HepG2 (cell line): ENCODE data around the gene TALDO1. TPM values are rescaled to one million over a fixed set of nuclear protein-coding genes. Genes with fewer than 3 reads are reported as not detected.

Experiments used
- ATF4 ChIP-seq, 2 experiments: fragments of 450-650 bp in 1 of 2; sonication (generic) in 1 of 2; formaldehyde crosslinking; IDR thresholded peaks; 2 replicates each; pipeline versions ENCODE4 v1.5.0 to v1.8.0; 2020 to 2022; ENCODE audit warnings: mild to moderate bottlenecking in 1 of 2, missing genetic modification reagents in 1 of 2
- FOXP4 ChIP-seq: sonication (generic); formaldehyde crosslinking; IDR thresholded peaks from 2 replicates; pipeline ENCODE4 v1.4.0; 2020; ENCODE audit warnings: missing genetic modification reagents
- GPN1 ChIP-seq: sonication (generic); formaldehyde crosslinking; IDR thresholded peaks from 2 replicates; pipeline ENCODE4 v1.5.1; 2020; ENCODE audit warnings: missing genetic modification reagents, borderline replicate concordance
- KDM5B ChIP-seq: sonication (generic); formaldehyde crosslinking; IDR thresholded peaks from 2 replicates; pipeline ENCODE4 v1.4.0; 2020; ENCODE audit warnings: missing genetic modification reagents, mild to moderate bottlenecking, borderline replicate concordance
- MXD1 ChIP-seq: sonication (generic); formaldehyde crosslinking; IDR thresholded peaks from 2 replicates; pipeline ENCODE4 v1.4.0; 2020; ENCODE audit warnings: mild to moderate bottlenecking, missing genetic modification reagents
- NR0B2 ChIP-seq: sonication (generic); formaldehyde crosslinking; IDR thresholded peaks from 2 replicates; pipeline ENCODE4 v1.4.0; 2020; ENCODE audit warnings: mild to moderate bottlenecking, missing genetic modification reagents
- SNAPC4 ChIP-seq: sonication (generic); formaldehyde crosslinking; IDR thresholded peaks from 2 replicates; pipeline ENCODE4 v1.4.0; 2020; ENCODE audit warnings: mild to moderate bottlenecking, missing genetic modification reagents
- ZBTB38 ChIP-seq: sonication (generic); formaldehyde crosslinking; IDR thresholded peaks from 2 replicates; pipeline ENCODE4 v1.5.1; 2020; ENCODE audit warnings: mild to moderate bottlenecking, missing genetic modification reagents
- ZEB1 ChIP-seq: IDR thresholded peaks from 2 replicates; pipeline ENCODE4 v1.6.1; 2012; ENCODE audit warnings: mild to moderate bottlenecking, low read depth, inconsistent platforms; ENCODE audit not compliant: insufficient replicate concordance
- ZNF292 ChIP-seq: sonication (generic); formaldehyde crosslinking; IDR thresholded peaks from 2 replicates; pipeline ENCODE4 v1.8.1; 2022; ENCODE audit warnings: mild to moderate bottlenecking, low read depth, missing genetic modification reagents, borderline replicate concordance
- ZNF607 ChIP-seq: sonication (generic); formaldehyde crosslinking; IDR thresholded peaks from 2 replicates; pipeline ENCODE4 v1.5.1; 2020; ENCODE audit warnings: missing genetic modification reagents, mild to moderate bottlenecking, borderline replicate concordance
- ZNF687 ChIP-seq: sonication (generic); formaldehyde crosslinking; IDR thresholded peaks from 2 replicates; pipeline ENCODE4 v1.5.1; 2020; ENCODE audit warnings: mild to moderate bottlenecking, missing genetic modification reagents, moderate library complexity
- polyA plus RNA-seq, 8 experiments: library from polyadenylated mRNA; depleted of rRNA in 3 of 8; stranded (reverse) in 7 of 8; unstranded in 1 of 8; fragments of >200 nt; fragmentation: Illumina TruSeq in 4 of 8; extraction: Trizol in 4 of 8; gene quantifications; 2 replicates each; pipeline versions ENCODE4 v1.2.1 to v1.2.3, GENCODE V29; 2011 to 2016; ENCODE audit warnings: low read depth in 4 of 8, missing spikeins in 1 of 8, mixed read lengths in 1 of 8; ENCODE audit not compliant: insufficient read depth in 1 of 8
- total RNA-seq, 5 experiments: library from RNA; depleted of rRNA; stranded (reverse); fragments of >200 nt; fragmentation: Illumina TruSeq; extraction: Trizol; gene quantifications; 2 replicates each; pipeline ENCODE4 v1.2.3, GENCODE V29; 2016; ENCODE audit warnings: low read depth in 1 of 5

The TALDO1 gene
- total and polyA plus RNA-seq, 2 of the 13 experiments (the other 11 are each of a cell fraction or from before 2014, with no cell fraction given): 107 to 240 TPM

GRCh38 chr11:777288-778255 is 30.3 kb downstream of the TALDO1 start, which contains the start of gene GATD1 (continued):
- peak; percentile 17; the same call in 1 of the 2 replicates for TF ChIP-seq FOXP4 (CRISPR knock-in tag)
- TF ChIP-seq MXD1 (CRISPR knock-in tag): peak; percentile 34; the same call in 1 of the 2 replicates
- no peak for TF ChIP-seq ATF4 (CRISPR knock-in tag; IDR thresholded peaks at IDR 0.05)
- TF ChIP-seq KDM5B (CRISPR knock-in tag): no peak
- TF ChIP-seq GPN1 (CRISPR knock-in tag): no peak
- TF ChIP-seq ZBTB38: no peak
- TF ChIP-seq ZNF292: no peak
- TF ChIP-seq NR0B2 (CRISPR knock-in tag): peak; percentile 36; the same call in 1 of the 2 replicates
- TF ChIP-seq ZEB1: no peak
- peak; percentile 67; the same call in 1 of the 2 replicates for TF ChIP-seq ZNF607 (CRISPR knock-in tag)
- TF ChIP-seq SNAPC4 (CRISPR knock-in tag): no peak
- TF ChIP-seq ZNF687 (CRISPR knock-in tag): peak; percentile 68
